ENCODE measurements around the gene SND1. TPM values are rescaled to one million over a fixed set of nuclear protein-coding genes. Genes with fewer than 3 reads are reported as not detected.

SND1 gene
- total and polyA plus RNA-seq, 2 of the 4 experiments (the other 2 are of a cell fraction), result 154 to 294 TPM

GRCh38 chr7:128102490-128103291 lies 450.7 kb downstream of the SND1 start:
- in situ Hi-C loops (cut with MboI; ENCODE audit: low sequenced_read_pairs) (no loop called here), dilution Hi-C loops (cut with HindIII; ENCODE audit: low sequenced_read_pairs, unreplicated experiment) (no loop called here), intact Hi-C loops (cut with micrococcal nuclease) (loop anchor here (5.0 kb wide), 1 partner anchor 395 kb away; no protein-coding TSS in a partner anchor)
- H3K36me3 ChIP-seq (ENCODE audit: control insufficient read depth, insufficient read depth, low read length), result no peaks in the 10 kb centered on the region; the same call in 1 of the 2 replicates
- DNase-seq (no peak), ATAC-seq (ENCODE audit: low read depth) (no peak)
- H3K79me1 ChIP-seq (ENCODE audit: low read depth in 1 of 2, low read length in 2 of 2), result no peaks in the 10 kb centered on the region
- no peak overlapping the region for H3K4me3 ChIP-seq (ENCODE audit: insufficient read depth, low read depth, low read length)
- H3K9me1 ChIP-seq (ENCODE audit: insufficient read depth, low read length), result peaks cover 8% of the 10 kb centered on the region
- no peak overlapping the region for H3K56ac ChIP-seq (ENCODE audit: extremely low read depth, insufficient read depth, low read length)
- H4K5ac ChIP-seq (ENCODE audit: low read depth, low read length), result no peak overlapping the region
- H3K9ac ChIP-seq (ENCODE audit: low read depth, low read length), result no peak overlapping the region
- no peak overlapping the region for H3K23ac ChIP-seq (ENCODE audit: low read depth, low read length)
- H2BK20ac ChIP-seq (ENCODE audit: low read depth, low read length), result no peak overlapping the region
- H3K4me1 ChIP-seq (ENCODE audit: control insufficient read depth, insufficient read depth, low read length), result peaks cover 4% of the 10 kb centered on the region
- no peak overlapping the region for H3K27ac ChIP-seq (ENCODE audit: insufficient read depth, low read length)
- no peak overlapping the region for H3K14ac ChIP-seq (replicated peaks; ENCODE audit: low read depth, low read length)
- H3K4me2 ChIP-seq (ENCODE audit: low read depth, low read length), result no peak overlapping the region
- H2BK120ac ChIP-seq (ENCODE audit: low read depth, low read length), result no peak overlapping the region
- no peak overlapping the region for H3K4ac ChIP-seq (ENCODE audit: low read depth, low read length)
- no peak overlapping the region for H2BK5ac ChIP-seq (ENCODE audit: low read depth, low read length, poor library complexity, severe bottlenecking)
- H2BK15ac ChIP-seq (ENCODE audit: low read depth, low read length), result no peak overlapping the region
- peaks cover 34% of the 10 kb centered on the region for H3K27me3 ChIP-seq (ENCODE audit: control insufficient read depth, insufficient read depth, low read length)
- BruUV-seq (replicated peaks), result no TSS peak
- no peak overlapping the region for H2AFZ ChIP-seq (replicated peaks; ENCODE audit: low read length, poor library complexity)
- H2AK5ac ChIP-seq (ENCODE audit: low read depth, low read length), result no peak overlapping the region
- H3K9me3 ChIP-seq (ENCODE audit: control insufficient read depth, insufficient read depth, low read length), result no peaks in the 10 kb centered on the region
- ChIA-PET POLR2A (ENCODE audit: unreplicated experiment) (interaction anchor here (0.5 kb wide), 1 partner anchor 14 kb away, joined by 4 read pairs; no protein-coding TSS in a partner anchor), CTCF (interaction anchor here (1.7 kb wide), 1 partner anchor 107 kb away, joined by 5 read pairs; no protein-coding TSS in a partner anchor)
- no CpG with 5 or more reads among the region's 7 CpGs for WGBS, 2 experiments (ENCODE audit: extremely low coverage in 2 of 2, insufficient read length in 1 of 2)
- TF ChIP-seq FOS (IDR thresholded peaks at IDR 0.05; ENCODE audit: low read depth, low read length) (no peak), SMC3 (IDR thresholded peaks at IDR 0.05; ENCODE audit: low read depth, low read length) (no peak), RFX5 (IDR thresholded peaks at IDR 0.05; ENCODE audit: low read depth, low read length) (no peak), MXI1 (IDR thresholded peaks at IDR 0.05; ENCODE audit: borderline replicate concordance, low read depth, low read length) (no peak), MAZ (IDR thresholded peaks at IDR 0.05; ENCODE audit: borderline replicate concordance, low read depth, low read length) (no peak), ELK1 (IDR thresholded peaks at IDR 0.05; ENCODE audit: borderline replicate concordance, low read depth, low read length) (no peak), POLR2A (IDR thresholded peaks at IDR 0.05; ENCODE audit: low read depth, low read length) (no peak), RCOR1 (IDR thresholded peaks at IDR 0.05; ENCODE audit: insufficient replicate concordance, low read length) (no peak), USF2 (IDR thresholded peaks at IDR 0.05; ENCODE audit: low read depth, low read length) (no peak)
- no peak overlapping the region for H3K18ac ChIP-seq (ENCODE audit: low read depth, low read length)
- no peak overlapping the region for H4K8ac ChIP-seq (ENCODE audit: low read depth in 2 of 2, low read length in 2 of 2)
- no peak overlapping the region for H4K91ac ChIP-seq (ENCODE audit: insufficient read depth, low read depth, low read length)
- H4K20me1 ChIP-seq (ENCODE audit: insufficient read depth, low read length), result peaks cover 8% of the 10 kb centered on the region
- no peak overlapping the region for H2AK9ac ChIP-seq (replicated peaks; ENCODE audit: low read depth, low read length, poor library complexity)
